HG03280 (cell line): ENCODE data around the gene STARD10.
"Not testable (repeated sequence)": the region's sequence is repeated elsewhere in the genome, so short reads cannot be mapped to it uniquely, and the experiment has no call there.

Experiments
- ATAC-seq: cut with Tn5 transposase; IDR thresholded peaks from one replicate; pipeline ENCODE4 v1.9.1; 2021; ENCODE audit warnings: mild to moderate bottlenecking, moderate library complexity; ENCODE audit not compliant: unreplicated experiment

Gene STARD10

GRCh38 chr11:72808331-72808798 lies 14.5 kb upstream of the STARD10 start:
- no peak for ATAC-seq

DNA sequence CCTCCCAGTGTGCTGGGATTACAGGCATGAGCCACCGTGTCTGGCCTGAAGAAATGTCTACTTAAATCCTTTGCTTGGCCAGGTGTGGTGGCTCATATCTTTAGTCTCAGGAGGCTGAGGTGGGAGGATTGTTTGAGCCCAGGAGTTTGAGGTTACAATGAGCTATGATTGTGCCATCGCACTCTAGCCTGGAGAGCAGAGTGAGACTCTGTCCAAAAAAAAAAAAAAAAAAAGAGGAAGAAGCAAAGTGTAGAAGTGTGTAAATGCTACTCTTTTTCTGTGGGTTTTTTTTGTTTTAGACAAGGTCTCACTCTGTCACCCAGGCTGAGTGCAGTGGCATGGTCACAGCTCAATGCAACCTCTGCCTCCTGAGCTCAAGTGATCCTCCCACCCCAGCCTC lies 13.9 kb upstream of the STARD10 start:
- ATAC-seq: no peak

DNA sequence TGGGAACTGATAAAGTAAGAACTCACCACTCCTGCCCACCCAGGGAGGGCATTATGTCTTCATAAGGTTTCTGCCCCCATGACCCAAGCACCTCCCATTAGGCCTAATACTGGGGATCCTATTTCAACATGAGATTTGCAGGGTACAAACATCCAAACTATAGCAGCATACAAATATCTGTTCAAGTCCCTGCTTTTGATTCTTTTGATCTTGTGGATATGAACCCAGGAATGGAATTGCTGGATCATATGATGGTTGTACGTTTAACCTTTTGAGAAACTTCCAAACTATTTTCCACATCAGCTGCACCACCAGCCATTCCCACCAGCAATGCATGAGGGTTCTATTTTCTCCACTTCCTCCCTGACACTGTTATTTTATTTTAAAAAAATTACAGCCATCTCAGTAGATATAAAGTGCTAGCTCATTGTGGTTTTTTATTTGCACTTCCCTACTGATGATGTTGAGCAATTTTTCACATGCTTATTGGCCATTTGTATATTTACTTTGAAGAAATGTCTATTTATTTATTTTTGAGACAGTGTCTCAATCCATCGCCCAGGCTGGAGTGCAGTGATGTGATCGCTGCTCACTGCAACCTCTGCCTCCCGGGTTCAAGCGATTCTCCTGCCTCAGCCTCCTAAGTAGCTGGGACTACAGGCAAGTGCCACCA lies 13.3 kb upstream of the STARD10 start:
- no peak for ATAC-seq

DNA sequence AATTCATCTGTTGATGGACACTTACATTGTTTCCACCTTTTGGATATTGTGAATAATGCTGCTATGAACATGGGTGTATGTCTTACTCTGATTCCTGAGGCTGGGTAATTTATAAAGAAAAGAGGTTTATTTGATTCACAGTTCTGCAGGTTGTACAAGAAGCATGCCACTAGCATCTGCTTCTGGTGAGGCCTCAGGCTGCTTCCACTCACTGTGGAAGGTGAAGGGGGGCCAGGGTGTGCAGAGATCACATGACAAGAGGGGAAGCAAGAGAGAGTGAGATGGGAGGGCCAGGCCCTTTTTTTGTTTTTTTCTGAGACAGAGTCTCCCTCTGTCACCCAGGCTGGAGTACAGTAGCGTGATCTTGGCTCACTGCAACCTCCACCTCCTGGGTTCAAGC lies 12.5 kb upstream of the STARD10 start:
- not testable (repeated sequence) for ATAC-seq

GRCh38 chr11:72805216-72805615 lies 11.4 kb upstream of the STARD10 start:
- ATAC-seq: no peak

- no peak for ATAC-seq
These were observed 9.0 kb upstream of the STARD10 start for GRCh38 chr11:72802822-72803221.

GRCh38 chr11:72799441-72799840 lies 5.6 kb upstream of the STARD10 start:
- ATAC-seq: no peak

GRCh38 chr11:72798361-72798760 lies 4.5 kb upstream of the STARD10 start:
- no peak for ATAC-seq

DNA sequence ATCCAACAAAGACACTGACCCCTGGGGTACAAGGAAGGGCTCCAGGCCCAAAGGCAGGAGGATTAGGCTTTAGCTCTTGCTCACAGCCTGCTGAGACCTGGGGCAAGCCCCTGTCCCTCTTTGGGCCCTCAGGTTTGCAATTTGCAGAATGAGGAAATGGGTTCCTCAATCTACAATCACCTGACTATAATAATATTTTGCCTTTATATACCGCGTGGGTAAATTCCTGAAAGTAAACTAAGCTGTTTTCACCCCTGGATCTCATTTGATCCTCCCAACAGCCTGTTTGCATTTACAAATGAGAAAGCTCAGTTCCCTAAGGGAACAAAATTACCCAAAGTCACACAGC lies 797 bp downstream of the STARD10 start:
- no peak for ATAC-seq

GRCh38 chr11:72792437-72793021 lies 1.3 kb downstream of the STARD10 start:
- ATAC-seq: no peak

DNA sequence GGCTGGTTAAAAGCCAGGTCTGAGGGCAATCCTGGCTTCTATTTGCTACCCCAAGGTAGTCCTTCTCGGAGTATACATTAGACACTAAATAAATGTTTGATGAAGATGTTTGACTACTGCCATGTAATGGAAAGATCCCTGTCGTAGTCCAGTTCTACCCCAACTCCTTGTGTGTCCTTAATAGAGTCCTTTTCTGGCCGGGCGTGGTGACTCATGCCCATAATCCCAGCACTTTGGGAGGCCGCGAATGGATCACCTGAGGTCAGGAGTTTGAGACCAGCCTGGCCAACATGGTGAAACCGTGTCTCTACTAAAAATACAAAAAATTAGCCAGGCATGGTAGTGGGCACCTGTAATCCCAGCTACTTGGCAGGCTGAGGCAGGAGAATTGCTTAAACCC lies 2.6 kb downstream of the STARD10 start:
- not testable (repeated sequence) for ATAC-seq

- ATAC-seq: no peak
These were observed 4.2 kb downstream of the STARD10 start for GRCh38 chr11:72789493-72790131.

DNA sequence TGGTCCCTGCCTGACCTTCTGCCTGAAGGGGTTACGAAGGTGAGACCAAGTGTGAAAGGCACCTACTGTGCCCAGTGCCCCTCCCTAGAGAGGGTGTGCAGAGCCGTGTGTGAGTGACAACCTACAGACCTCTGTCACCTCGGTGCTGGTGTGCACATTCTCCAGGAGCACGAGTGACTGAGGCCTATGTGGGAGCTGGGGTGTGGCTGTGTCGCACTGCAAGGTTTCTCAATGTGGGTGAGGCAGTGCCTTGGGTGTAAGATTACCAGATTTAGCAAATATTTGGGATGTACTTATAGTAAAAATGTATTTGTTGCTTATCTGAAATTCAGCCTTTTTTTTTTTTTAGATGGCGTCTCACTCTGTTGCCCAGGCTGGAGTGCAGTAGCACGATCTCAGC lies 5.6 kb downstream of the STARD10 start:
- ATAC-seq: no peak

GRCh38 chr11:72787216-72788104 lies 6.4 kb downstream of the STARD10 start:
- ATAC-seq: no peak

GRCh38 chr11:72786305-72787215 lies 7.3 kb downstream of the STARD10 start:
- no peak for ATAC-seq

- ATAC-seq: no peak
These were observed 9.2 kb downstream of the STARD10 start for GRCh38 chr11:72784662-72785061.

DNA sequence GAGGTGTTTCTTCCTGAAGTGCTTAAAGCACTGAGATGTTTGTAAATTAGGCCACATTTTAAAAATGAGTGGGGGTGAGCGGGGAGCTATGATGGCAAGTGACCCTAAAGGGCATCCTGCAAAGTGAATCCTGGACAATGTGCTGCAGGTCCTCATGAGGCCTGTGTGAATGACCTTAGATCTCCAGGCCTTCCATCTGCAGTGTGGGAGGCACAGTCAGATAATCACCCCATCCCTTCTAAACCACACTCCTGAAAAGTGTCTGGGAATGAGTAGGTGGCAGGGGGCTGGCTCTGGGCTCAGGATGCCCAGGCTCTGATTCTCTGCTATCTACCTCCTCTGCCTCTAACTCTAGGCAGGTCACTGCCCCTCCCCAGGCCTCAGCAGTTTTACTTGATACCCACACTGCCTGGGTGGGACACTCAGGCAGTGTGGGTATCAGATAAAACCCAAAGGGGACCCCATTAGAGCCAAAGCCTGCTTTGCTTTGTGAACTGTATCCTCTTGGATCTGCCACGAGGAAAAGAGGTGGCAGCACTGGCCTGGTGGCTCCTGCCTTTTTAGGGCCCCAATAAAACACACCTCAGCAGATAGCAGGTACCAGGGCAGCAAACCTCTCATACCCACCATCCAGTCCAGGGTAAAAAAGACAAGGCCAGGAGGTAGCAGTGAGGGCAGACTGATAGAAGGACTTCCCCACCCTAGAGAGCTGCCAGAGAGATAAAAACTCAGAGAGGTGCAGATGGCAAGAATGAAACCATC lies 10.5 kb downstream of the STARD10 start:
- no peak for ATAC-seq

- ATAC-seq: no peak
These were observed 11.5 kb downstream of the STARD10 start for GRCh38 chr11:72782081-72782920.
